ENCODE measurements around the gene IGFL4.

The IGFL4 gene

DNA sequence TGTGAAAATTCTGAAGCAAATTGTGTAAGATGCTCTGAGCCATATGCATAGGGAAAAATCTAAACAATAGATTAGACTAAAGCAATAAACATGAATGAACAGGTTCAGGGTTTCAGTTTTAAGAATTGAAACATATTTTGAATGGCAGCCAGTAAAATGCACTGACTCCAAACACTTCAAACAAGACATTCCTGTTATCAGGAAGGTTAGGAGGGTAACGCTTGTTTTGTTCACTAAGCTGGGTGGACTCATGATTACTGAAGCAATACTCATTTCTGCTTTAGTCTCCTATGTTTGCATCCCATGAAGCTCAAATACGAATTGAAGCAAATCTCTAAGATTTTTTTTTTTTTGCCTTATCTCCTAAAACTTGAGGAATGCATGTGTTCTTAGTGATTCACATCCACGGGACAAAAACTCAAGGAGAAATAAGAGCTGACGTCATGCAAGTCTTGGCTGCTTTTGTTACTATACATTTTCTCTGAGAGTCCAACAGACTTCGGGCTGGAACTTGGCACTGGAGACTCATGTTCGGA lies 29.1 kb upstream of the IGFL4 start:
- H3K4me1 Mint-ChIP-seq: no peaks in the 10 kb centered on the region
- ATAC-seq: no peak
- no peaks in the 10 kb centered on the region for H3K9me3 Mint-ChIP-seq

DNA sequence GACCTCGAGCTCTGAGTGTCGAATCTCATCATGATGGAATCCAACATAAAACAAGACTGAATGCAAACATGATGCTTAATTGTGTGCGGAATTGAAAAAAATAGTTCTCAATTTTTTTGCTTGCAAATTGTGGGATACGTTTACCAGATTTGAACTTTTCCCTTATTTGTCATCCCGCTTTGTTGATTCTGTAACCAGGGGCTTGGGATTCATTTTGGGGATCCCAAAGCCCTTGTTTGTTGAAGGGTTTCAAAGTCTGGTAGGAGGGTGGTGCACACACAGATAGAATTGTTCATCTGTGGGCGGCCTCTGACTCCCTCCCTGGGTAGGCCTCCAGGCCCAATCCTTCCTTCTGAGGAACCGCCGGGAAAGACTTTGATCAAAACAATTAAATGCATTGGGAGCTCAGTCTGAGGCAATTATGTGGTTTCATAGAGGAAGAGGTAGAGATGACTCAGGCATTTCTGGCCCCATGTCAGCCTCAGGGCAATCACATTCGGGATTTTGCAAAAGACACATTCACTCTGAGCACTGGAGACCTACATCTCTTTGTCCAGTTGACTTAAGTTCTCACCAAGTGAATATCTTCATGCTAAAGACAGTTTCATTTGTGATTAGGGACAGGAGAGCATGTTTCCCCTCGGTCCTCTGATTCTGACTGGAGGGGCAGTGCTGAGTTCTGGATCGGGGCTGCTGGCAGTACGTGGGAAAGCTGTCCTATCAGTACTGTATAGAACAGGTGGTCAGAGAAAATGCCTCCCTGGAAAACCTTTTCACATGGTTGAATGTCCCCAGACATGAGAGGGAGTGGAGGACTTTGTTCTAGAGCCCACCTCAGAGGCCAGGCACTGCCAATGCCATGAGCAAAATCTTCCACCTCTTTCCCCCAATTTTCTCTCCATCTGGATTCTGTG lies 27.8 kb upstream of the IGFL4 start:
- Mint-ChIP-seq H3K4me3 (no peak overlapping the region), H3K9me3 (no peaks in the 10 kb centered on the region), H3K4me1 (no peaks in the 10 kb centered on the region), H3K36me3 (no peaks in the 10 kb centered on the region), H3K27ac (no peak overlapping the region)
- DNase-seq (ENCODE audit: low spot score in 2 of 2) (no peak), ATAC-seq (peak; percentile 32)

More for the DNA sequence above, 29.1 kb upstream of the IGFL4 start:
- no peak for DNase-seq (ENCODE audit: low spot score in 2 of 2)
- no peak overlapping the region for H3K4me3 Mint-ChIP-seq
- H3K27ac Mint-ChIP-seq: no peak overlapping the region
- no peaks in the 10 kb centered on the region for H3K36me3 Mint-ChIP-seq

DNA sequence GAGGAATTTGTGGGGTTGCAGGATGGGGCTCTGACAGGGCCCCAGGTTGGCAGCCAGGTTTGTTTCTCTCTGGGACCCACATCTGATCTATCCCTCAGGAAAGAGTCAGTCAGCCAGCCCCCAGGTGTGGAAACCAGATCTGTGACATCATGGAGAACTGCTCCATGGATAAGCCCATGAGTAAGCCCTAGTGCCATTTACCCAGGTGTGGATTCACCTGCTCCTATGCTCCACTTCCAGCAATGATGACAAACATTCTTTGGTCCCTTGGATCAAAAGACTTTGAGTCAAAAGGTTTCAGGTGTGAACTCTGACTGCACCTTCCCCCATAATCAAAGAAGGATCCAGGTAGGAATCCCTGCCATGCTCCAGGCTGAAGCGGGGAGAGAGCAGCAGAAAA lies 26.9 kb upstream of the IGFL4 start:
- Mint-ChIP-seq H3K36me3 (no peaks in the 10 kb centered on the region), H3K9me3 (no peaks in the 10 kb centered on the region), H3K4me1 (no peaks in the 10 kb centered on the region), H3K27ac (no peak overlapping the region), H3K4me3 (no peak overlapping the region)
- DNase-seq (ENCODE audit: low spot score in 2 of 2) (no peak), ATAC-seq (no peak)

DNA sequence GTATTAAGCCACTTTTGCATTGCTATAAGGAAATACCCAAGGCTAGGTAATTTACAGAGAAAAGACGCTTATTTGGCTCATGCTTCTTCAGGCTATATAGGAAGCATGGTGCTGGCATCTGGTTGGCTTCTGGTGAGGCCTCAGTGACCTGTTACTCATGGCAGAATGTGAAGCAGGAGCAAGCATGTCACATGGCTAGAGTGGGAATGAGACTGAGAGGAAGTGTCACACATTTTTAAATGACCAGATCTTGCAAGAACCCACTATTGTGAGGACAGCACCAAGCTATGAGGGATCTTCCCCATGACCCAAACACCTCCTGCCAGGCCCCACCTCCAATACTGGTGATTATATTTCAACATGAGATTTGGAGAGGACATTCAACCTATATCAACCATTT lies 25.7 kb upstream of the IGFL4 start:
- Mint-ChIP-seq H3K27ac (no peak overlapping the region), H3K4me3 (no peak overlapping the region), H3K36me3 (no peaks in the 10 kb centered on the region), H3K9me3 (no peaks in the 10 kb centered on the region), H3K4me1 (no peaks in the 10 kb centered on the region)
- ATAC-seq: no peak
- no peak for DNase-seq (ENCODE audit: low spot score in 2 of 2)

DNA sequence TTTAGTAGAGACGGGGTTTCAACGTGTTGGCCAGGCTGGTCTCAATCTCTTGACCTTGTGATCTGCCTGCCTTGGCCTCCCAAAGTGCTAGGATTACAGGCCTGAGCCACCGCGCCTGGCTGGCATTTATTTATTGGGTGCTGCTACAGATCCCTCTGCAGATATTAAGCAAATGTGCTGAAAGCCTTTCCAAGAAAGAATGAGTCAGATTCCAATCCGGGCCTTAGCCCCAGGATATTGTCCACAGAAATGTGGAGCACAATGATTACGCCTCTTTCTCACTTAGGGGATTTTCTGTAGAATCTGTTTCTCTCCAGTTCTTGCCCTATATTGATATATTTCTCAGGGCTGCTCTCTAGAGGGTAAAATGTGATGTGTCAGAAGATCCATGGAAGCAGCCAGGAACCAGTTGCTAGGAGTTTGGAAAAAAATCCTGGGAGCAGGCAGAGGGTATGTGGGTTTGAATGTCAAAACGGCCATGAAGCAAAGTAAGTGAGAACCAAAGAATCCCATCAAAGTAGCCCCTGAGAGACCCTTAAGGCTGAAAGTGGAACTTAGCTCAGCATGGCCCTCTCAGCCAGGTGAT lies 24.8 kb upstream of the IGFL4 start:
- H3K9me3 Mint-ChIP-seq: no peaks in the 10 kb centered on the region
- no peaks in the 10 kb centered on the region for H3K36me3 Mint-ChIP-seq
- H3K4me1 Mint-ChIP-seq: no peaks in the 10 kb centered on the region
- H3K4me3 Mint-ChIP-seq: no peak overlapping the region
- ATAC-seq: no peak
- no peak overlapping the region for H3K27ac Mint-ChIP-seq
- DNase-seq (ENCODE audit: low spot score in 2 of 2): no peak

DNA sequence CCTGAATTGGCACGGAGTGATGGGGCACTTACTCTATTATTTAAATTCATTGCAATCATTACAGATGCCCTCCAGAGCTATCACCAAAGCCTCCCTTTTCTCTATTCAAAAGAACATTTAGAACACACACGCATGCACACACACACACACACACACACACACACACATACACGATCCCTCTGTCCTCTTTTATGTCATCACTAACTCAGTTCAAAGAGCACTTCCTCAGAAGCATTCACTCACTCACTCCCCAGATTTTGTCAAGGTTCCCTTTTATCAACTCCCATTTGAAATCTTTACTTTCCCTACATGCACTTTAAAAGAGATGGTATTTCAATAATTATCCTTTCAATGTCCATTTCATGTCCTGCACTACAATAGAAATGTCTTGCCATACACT lies 22.4 kb upstream of the IGFL4 start:
- DNase-seq (ENCODE audit: low spot score in 2 of 2) (no peak), ATAC-seq (no peak)
- no peak overlapping the region for H3K27ac Mint-ChIP-seq
- H3K4me3 Mint-ChIP-seq: no peak overlapping the region
- H3K9me3 Mint-ChIP-seq: no peaks in the 10 kb centered on the region
- H3K36me3 Mint-ChIP-seq: no peaks in the 10 kb centered on the region
- H3K4me1 Mint-ChIP-seq: no peaks in the 10 kb centered on the region

DNA sequence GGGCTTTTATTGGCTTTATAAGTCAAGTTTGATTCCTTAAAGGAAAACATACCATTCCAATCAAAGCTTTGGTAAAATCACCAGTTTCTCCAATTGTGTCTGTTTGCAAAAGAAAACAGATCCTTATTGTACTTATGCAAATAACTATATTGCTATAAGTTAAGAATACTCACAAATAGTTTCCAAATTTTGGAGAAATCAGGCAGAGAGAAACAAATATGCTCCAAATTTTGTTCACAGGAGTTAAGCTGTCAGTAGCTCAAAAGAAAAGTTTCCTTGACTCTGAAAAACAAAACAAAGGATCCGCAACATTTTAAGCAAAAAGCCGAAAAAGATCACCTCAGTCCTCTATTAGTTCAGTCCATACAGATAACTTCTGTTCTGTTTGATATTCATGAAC lies 19.2 kb upstream of the IGFL4 start:
- no peaks in the 10 kb centered on the region for H3K4me1 Mint-ChIP-seq
- H3K9me3 Mint-ChIP-seq: no peaks in the 10 kb centered on the region
- ATAC-seq (no peak), DNase-seq (ENCODE audit: low spot score in 2 of 2) (no peak)
- H3K27ac Mint-ChIP-seq: no peak overlapping the region
- no peak overlapping the region for H3K4me3 Mint-ChIP-seq
- no peaks in the 10 kb centered on the region for H3K36me3 Mint-ChIP-seq

DNA sequence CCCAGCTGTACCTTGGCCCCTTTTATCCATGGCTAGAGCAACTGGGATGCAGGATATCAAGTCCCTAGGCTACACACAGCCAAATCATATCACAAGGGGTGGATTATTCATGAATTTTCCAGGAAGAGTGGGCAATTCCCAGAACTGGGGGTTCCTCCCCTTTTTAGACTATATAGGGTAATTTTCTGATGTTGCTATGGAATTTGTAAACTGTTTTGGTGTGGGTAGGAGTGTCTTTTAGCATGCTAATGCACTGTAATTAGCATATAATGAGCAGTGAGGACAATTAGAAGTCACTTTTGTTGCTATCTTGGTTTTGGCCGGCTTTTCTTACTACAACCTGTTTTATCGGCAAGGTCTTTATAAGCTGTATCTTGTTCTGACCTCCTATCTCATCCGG lies 18.0 kb upstream of the IGFL4 start:
- DNase-seq (ENCODE audit: low spot score in 2 of 2) (no peak), ATAC-seq (no peak)
- Mint-ChIP-seq H3K4me1 (no peaks in the 10 kb centered on the region), H3K27ac (no peak overlapping the region), H3K9me3 (no peaks in the 10 kb centered on the region), H3K36me3 (no peaks in the 10 kb centered on the region), H3K4me3 (no peak overlapping the region)

DNA sequence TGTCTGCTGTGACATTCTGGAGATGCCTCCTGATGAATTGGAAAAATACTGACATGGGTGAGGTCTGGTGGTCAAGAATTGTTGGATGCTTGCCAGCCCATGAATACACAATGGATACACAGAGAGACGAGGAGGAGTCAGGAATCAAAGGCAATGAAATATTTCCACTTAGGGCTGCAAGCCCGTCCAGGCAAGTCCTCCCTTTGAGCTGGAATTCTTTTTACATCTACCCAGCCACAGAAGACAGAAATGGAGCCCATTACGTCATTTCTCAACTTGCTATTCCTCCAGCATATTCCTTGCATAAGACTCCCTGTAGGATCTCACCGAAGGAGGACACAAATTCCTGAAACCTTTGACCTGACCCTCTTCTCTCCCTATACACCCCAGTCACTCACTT lies 15.7 kb upstream of the IGFL4 start:
- no peak for ATAC-seq
- Mint-ChIP-seq H3K9me3 (no peaks in the 10 kb centered on the region), H3K4me1 (no peaks in the 10 kb centered on the region), H3K27ac (no peak overlapping the region), H3K36me3 (no peaks in the 10 kb centered on the region), H3K4me3 (no peak overlapping the region)
- no peak for DNase-seq (ENCODE audit: low spot score in 2 of 2)

DNA sequence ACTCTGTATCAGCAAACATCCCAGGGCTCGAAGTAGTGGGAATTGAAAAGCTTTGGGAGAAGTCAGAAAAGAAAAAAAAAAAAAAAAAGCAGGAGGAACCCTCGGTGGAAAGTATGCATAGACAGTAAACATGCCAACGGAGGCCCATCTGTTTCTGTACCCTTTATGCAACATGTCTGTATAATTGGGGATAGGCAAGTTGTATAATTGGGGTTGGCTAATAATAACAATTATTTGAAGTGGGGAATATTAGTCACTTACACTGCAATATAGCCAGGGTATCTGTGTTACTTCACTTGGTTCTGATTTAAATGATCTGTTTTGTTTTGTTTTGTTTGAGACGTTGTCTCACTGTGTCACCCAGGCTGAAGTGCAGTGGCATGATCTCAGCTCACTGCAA lies 12.1 kb upstream of the IGFL4 start:
- no peak for DNase-seq (ENCODE audit: low spot score in 2 of 2)
- no peak overlapping the region for H3K4me3 Mint-ChIP-seq
- no peak overlapping the region for H3K27ac Mint-ChIP-seq
- H3K9me3 Mint-ChIP-seq: no peaks in the 10 kb centered on the region
- no peak for ATAC-seq
- no peaks in the 10 kb centered on the region for H3K36me3 Mint-ChIP-seq
- H3K4me1 Mint-ChIP-seq: no peaks in the 10 kb centered on the region

DNA sequence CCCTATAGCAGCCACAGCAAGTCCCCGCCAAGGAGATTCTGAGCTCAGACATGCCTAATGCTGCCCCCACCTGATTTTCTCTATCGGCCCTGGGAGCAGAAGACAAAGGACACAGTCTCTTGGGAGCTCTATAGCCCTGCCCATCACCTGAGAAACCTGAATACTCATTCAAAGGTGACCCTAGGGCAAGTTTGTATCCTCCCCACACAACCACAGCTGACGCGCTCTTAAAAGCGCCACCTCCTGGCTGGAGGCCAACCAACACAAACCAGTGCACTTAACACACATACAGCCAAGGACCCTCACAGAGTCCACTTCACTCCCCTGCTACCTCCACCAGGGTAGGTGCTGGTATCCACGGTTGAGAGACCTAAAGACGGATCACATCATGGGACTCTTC lies 8.8 kb upstream of the IGFL4 start:
- no peaks in the 10 kb centered on the region for H3K36me3 Mint-ChIP-seq
- ATAC-seq: no peak
- H3K4me1 Mint-ChIP-seq: no peaks in the 10 kb centered on the region
- no peak overlapping the region for H3K4me3 Mint-ChIP-seq
- no peaks in the 10 kb centered on the region for H3K9me3 Mint-ChIP-seq
- no peak overlapping the region for H3K27ac Mint-ChIP-seq
- DNase-seq (ENCODE audit: low spot score in 2 of 2): no peak

DNA sequence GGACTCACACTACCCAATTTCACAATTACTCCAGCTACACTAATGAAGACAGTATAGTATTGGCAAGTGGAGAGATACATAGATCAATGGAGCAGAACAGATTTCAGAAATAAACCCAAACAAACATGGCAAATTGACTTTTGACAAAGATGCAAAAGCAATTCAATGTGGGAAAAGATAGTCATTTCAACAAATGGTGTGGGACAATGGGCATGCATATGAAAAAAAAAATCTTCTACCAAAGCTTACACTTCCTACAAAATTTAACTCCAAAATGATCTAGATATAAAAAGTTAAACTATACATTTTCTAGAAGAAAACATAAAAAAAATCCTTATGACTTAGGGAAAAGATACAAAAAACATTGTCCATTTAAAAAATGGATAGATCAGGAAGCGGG lies 2.7 kb upstream of the IGFL4 start:
- ATAC-seq (no peak), DNase-seq (ENCODE audit: low spot score in 2 of 2) (no peak)
- Mint-ChIP-seq H3K4me3 (no peak overlapping the region), H3K36me3 (no peaks in the 10 kb centered on the region), H3K27ac (no peak overlapping the region), H3K9me3 (no peaks in the 10 kb centered on the region), H3K4me1 (no peaks in the 10 kb centered on the region)

DNA sequence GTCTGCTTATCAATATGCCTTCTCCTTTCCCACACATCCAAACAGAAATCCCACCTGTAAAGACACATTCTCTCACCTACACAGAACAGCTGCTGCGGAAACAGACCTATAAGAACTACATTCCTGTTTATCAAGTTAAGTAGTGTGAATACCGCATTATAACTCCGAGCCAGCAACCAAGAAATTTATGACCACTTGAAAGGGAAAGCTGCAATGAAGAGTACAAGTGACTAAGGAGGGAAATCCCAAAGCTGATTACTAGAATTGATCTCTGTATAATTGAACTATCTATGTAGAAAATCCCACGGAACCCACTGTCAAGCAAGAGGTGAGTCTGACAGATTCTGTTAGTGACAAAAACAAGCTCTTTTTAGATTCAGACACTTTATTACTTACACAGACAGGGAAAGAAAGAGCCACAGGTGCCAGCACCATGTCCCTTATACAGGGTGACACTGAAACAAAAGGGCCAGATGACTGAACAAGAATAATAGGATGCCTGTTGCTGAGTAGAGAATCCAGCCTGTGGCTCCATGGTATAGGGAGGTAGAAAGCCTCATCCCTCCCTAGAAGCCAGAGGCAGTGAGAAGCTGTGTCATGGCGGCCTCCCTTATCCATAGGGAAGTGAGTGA lies 1.6 kb upstream of the IGFL4 start:
- Mint-ChIP-seq H3K9me3 (no peaks in the 10 kb centered on the region), H3K36me3 (no peaks in the 10 kb centered on the region), H3K27ac (no peak overlapping the region), H3K4me3 (no peak overlapping the region), H3K4me1 (no peaks in the 10 kb centered on the region)
- ATAC-seq (no peak), DNase-seq (ENCODE audit: low spot score in 2 of 2) (no peak)

DNA sequence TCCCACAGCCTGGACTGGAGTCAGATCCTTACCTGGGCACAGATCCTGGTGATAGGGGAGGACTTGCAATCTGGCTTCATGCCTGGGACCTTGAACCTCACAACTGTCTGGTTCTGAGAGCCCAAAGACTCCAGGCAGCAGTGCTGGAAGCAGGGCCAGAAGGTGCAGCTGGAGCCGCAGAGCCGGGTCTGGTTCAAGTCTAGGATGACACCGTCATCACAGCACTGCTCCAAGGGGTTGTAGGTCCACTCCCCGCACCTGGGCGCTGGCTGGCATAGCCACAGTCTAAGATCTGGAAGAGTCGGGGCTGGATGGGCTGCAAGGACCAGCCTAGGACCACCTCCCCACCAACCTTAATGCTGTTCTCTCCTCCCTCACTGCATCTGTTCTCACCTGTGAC lies 677 bp downstream of the IGFL4 start:
- ATAC-seq (no peak), DNase-seq (ENCODE audit: low spot score in 2 of 2) (no peak)
- no peaks in the 10 kb centered on the region for H3K9me3 Mint-ChIP-seq
- no peaks in the 10 kb centered on the region for H3K4me1 Mint-ChIP-seq
- H3K27ac Mint-ChIP-seq: no peak overlapping the region
- no peak overlapping the region for H3K4me3 Mint-ChIP-seq
- H3K36me3 Mint-ChIP-seq: no peaks in the 10 kb centered on the region

DNA sequence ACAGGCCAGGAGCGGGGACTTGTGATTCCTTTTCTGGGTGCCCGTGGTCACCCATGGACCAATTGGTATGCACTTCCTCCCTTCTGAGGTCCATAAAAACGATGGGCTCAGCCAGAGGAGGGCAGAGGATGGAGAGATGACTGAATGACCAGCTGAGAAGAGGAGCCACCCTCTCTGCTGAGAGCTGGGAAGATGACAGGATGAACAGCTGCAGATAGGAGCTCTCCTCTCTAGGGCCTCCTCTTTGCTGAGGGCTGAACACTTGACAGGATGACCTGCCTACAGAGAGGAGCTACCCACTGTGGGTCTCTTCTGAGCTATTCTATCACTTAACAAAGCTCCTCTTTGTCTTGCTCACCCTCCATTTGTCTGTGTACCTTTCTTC lies 4.1 kb downstream of the IGFL4 start:
- DNase-seq (ENCODE audit: low spot score in 2 of 2) (no peak), ATAC-seq (no peak)
- Mint-ChIP-seq H3K4me1 (no peaks in the 10 kb centered on the region), H3K9me3 (no peaks in the 10 kb centered on the region), H3K36me3 (no peaks in the 10 kb centered on the region), H3K4me3 (no peak overlapping the region), H3K27ac (no peak overlapping the region)

All from stimulated activated effector memory CD8-positive, alpha-beta T cell treated with anti-CD3 and anti-CD28 coated beads, Interleukin-12 subunit alpha, Interleukin-12 subunit beta, amount 100 ng/mL, for 72 hours (primary cell).